ENCODE results near the gene PPHLN1. TPM values are rescaled to one million over a fixed set of nuclear protein-coding genes. Genes with fewer than 3 reads are reported as not detected.
"Not testable (repeated sequence)": the region's sequence is repeated elsewhere in the genome, so short reads cannot be mapped to it uniquely, and the experiment has no call there.

The PPHLN1 gene
- total RNA-seq, 1 donor from 2014 or later, result 74.9 TPM

GRCh38 chr12:42336286-42336685 lies 10.3 kb downstream of the PPHLN1 start:
- Mint-ChIP-seq H3K27ac (no peak overlapping the region), H3K4me3 (no peak overlapping the region), H3K36me3 (peaks cover 8% of the 10 kb centered on the region), H3K9me3 (no peaks in the 10 kb centered on the region), H3K4me1 (peaks cover 15% of the 10 kb centered on the region), H3K27me3 (ENCODE audit: low read depth) (no peaks in the 10 kb centered on the region)
- TF ChIP-seq CTCF (IDR thresholded peaks at IDR 0.05; ENCODE audit: unreplicated experiment), result no peak
- no peak for DNase-seq (ENCODE audit: low spot score in 2 of 2, unreplicated experiment in 2 of 2)

GRCh38 chr12:42338280-42338679 lies 12.3 kb downstream of the PPHLN1 start:
- no peak for TF ChIP-seq CTCF (IDR thresholded peaks at IDR 0.05; ENCODE audit: unreplicated experiment)
- Mint-ChIP-seq H3K27ac (no peak overlapping the region), H3K36me3 (peaks cover 8% of the 10 kb centered on the region), H3K4me3 (no peak overlapping the region), H3K27me3 (ENCODE audit: low read depth) (no peaks in the 10 kb centered on the region), H3K4me1 (peaks cover 10% of the 10 kb centered on the region), H3K9me3 (no peaks in the 10 kb centered on the region)
- DNase-seq (ENCODE audit: low spot score in 2 of 2, unreplicated experiment in 2 of 2), result no peak

GRCh38 chr12:42342028-42342427 lies 16.1 kb downstream of the PPHLN1 start:
- H3K36me3 Mint-ChIP-seq, result peaks cover 9% of the 10 kb centered on the region
- no peaks in the 10 kb centered on the region for H3K27me3 Mint-ChIP-seq (ENCODE audit: low read depth)
- H3K4me1 Mint-ChIP-seq, result no peaks in the 10 kb centered on the region
- no peaks in the 10 kb centered on the region for H3K9me3 Mint-ChIP-seq
- no peak for TF ChIP-seq CTCF (IDR thresholded peaks at IDR 0.05; ENCODE audit: unreplicated experiment)
- H3K27ac Mint-ChIP-seq, result no peak overlapping the region
- DNase-seq (ENCODE audit: low spot score in 2 of 2, unreplicated experiment in 2 of 2), result no peak
- H3K4me3 Mint-ChIP-seq, result no peak overlapping the region

GRCh38 chr12:42343721-42344120 lies 17.8 kb downstream of the PPHLN1 start:
- no peaks in the 10 kb centered on the region for H3K4me1 Mint-ChIP-seq
- H3K27ac Mint-ChIP-seq, result no peak overlapping the region
- H3K4me3 Mint-ChIP-seq, result no peak overlapping the region
- peaks cover 9% of the 10 kb centered on the region for H3K36me3 Mint-ChIP-seq
- no peaks in the 10 kb centered on the region for H3K27me3 Mint-ChIP-seq (ENCODE audit: low read depth)
- H3K9me3 Mint-ChIP-seq, result no peaks in the 10 kb centered on the region
- DNase-seq (ENCODE audit: low spot score in 2 of 2, unreplicated experiment in 2 of 2), result no peak
- TF ChIP-seq CTCF (IDR thresholded peaks at IDR 0.05; ENCODE audit: unreplicated experiment), result no peak

GRCh38 chr12:42346403-42347002 lies 20.5 kb downstream of the PPHLN1 start:
- Mint-ChIP-seq H3K27ac (no peak overlapping the region), H3K4me1 (no peaks in the 10 kb centered on the region), H3K4me3 (no peak overlapping the region), H3K27me3 (ENCODE audit: low read depth) (no peaks in the 10 kb centered on the region), H3K36me3 (peaks cover 14% of the 10 kb centered on the region), H3K9me3 (no peaks in the 10 kb centered on the region)
- DNase-seq (ENCODE audit: low spot score in 2 of 2, unreplicated experiment in 2 of 2), result no peak
- no peak for TF ChIP-seq CTCF (IDR thresholded peaks at IDR 0.05; ENCODE audit: unreplicated experiment)

GRCh38 chr12:42349119-42350020 lies 23.4 kb downstream of the PPHLN1 start:
- not testable (repeated sequence) for H3K9me3 Mint-ChIP-seq

GRCh38 chr12:42350021-42350407 lies 24.0 kb downstream of the PPHLN1 start:
- not testable (repeated sequence) for H3K9me3 Mint-ChIP-seq; H3K27me3 Mint-ChIP-seq (ENCODE audit: low read depth)
- peaks cover 21% of the 10 kb centered on the region for H3K36me3 Mint-ChIP-seq

More at GRCh38 chr12:42349119-42350020, 23.4 kb downstream of the PPHLN1 start:
- H3K4me3 Mint-ChIP-seq; H3K4me1 Mint-ChIP-seq; H3K27ac Mint-ChIP-seq; DNase-seq (ENCODE audit: low spot score in 2 of 2, unreplicated experiment in 2 of 2); H3K27me3 Mint-ChIP-seq (ENCODE audit: low read depth): not testable (repeated sequence)
- H3K36me3 Mint-ChIP-seq, result peaks cover 21% of the 10 kb centered on the region

More at GRCh38 chr12:42350021-42350407, 24.0 kb downstream of the PPHLN1 start:
- DNase-seq (ENCODE audit: low spot score in 2 of 2, unreplicated experiment in 2 of 2); H3K27ac Mint-ChIP-seq; H3K4me1 Mint-ChIP-seq; H3K4me3 Mint-ChIP-seq: not testable (repeated sequence)
